Stimulated activated CD8-positive, alpha-beta memory T cell treated with anti-CD3 and anti-CD28 coated beads, Interleukin-4, amount 100 ng/mL, for 1 hour (primary cell): Measurements from ENCODE around the gene GPR142.
"Not testable (repeated sequence)": the region's sequence is repeated elsewhere in the genome, so short reads cannot be mapped to it uniquely, and the experiment has no call there.

Experiments
- DNase-seq, 2 donors: peaks; one replicate each; pipeline ENCODE4 v3.0.0-alpha.2; 2020; ENCODE audit warnings: low read depth in 2 of 2, low spot score in 1 of 2

Gene GPR142

DNA sequence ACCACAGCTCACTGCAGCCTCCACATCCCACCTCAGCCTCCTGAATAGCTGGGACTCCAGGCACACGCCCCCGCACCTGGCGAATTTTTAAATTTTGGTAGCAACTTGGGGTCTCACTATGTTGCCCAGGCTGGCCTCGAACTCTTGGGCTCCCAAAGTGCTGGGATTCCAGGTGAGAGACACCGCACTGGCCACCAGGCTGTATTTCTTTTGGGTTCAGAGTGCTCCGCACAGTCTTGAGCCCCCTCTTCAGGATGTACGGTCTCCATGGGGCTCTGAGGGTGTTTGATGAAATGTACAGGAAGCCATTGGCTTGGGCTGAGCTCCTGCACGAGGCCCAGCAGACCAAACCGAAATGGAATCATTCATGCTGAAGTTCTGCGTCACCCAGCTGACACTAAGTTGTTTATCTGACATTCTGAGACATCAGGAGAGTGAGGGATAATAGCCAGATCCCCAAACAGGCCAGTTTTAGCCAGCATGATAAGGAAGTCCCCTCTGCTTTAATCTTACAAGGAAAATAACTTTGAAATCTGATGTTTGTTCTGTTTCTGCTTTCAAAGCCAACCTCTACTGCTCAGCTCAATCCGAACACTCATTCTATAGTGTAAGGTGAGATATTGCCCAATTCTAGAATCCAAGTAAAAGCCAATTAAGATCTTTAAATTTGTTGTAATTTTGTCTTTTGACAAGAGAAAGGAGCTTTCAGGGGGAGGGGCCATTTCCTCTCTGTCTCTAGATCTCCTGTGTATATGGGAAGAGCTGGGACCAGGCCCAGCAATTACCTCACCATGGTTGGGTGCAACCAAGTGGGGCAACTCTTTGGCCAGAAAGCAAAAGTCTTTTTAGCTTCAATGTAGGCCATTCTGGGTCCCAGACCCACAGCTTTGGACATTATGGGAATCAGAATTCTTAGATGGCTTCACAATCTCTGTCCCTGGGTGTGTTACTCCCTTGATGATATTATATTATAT is 23.7 kb downstream of the GPR142 start:
- no peak for DNase-seq

- no peak for DNase-seq
These were observed 24.5 kb downstream of the GPR142 start for GRCh38 chr17:74391771-74392170.

- DNase-seq: no peak
These were observed 25.5 kb downstream of the GPR142 start for GRCh38 chr17:74392848-74393247.

DNA sequence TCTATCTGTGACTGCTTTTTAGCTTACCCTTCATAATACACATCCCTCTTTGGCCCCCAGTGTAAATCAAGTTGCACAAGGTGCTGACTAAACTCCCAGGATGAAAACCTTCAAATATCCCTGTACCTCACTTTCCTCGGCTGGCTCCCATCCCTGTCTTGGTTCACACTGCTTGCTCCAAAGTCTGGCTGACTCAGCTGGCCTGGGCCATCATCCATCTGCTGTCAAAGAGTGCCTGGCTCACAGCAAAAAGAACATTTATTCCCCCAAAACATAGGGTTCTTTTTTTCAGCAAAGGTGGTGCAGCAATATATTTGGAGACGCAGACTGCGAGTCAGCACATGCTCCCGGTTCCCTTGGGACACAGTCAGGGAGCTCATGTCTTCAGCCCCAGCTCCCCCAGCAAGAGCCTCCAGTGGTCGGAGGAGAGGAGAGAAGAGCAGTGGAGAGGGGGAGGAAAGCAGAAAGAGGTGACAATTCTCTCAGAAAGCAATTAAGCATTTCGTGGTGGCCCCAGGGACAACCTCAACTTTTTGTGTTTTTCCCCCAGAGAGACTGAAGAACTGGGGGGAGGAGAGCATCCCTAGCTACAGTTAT is 26.1 kb downstream of the GPR142 start:
- no peak for DNase-seq

- DNase-seq: no peak
These were observed 27.1 kb downstream of the GPR142 start for GRCh38 chr17:74394275-74394950.

GRCh38 chr17:74394977-74395376 is 27.7 kb downstream of the GPR142 start:
- no peak for DNase-seq

DNA sequence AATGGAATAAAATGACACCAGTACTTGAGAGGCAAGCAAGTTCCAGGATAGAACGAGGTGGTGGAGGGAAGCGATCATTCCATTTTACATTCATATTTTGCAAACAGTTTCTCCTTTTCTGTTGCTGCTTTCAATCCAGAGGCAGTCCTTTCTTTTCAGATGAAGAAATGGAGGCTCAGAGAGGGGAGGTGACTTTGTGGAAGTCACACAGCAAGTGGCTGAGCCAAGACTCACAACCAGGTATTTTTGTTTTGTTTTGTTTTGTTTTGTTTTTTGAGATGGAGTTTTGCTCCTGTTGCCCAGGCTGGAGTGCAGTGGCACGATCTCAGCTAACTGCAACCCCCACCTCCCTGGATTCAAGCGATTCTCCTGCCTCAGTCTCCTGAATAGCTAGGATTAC is 29.3 kb downstream of the GPR142 start:
- DNase-seq: no peak

DNA sequence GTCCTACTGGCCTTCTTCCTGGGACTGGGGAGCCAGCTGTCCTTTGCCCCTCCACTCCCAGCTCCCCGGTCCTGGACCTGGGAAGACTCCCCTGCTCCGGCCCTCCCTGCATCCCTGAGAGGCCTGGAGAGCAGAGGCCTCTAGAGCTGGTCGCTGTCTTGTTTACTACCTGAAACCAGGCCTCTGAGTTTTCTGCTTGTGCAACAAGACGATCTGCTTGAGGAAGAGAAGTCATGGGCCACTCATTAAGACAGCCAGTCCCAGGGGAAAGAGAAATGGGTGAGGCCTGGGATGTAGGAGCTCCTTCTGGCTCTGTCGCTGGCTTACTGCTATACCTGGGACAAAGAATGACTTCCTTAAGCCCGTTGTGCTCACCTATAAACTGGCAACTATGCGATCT is 34.7 kb downstream of the GPR142 start:
- DNase-seq: no peak

DNA sequence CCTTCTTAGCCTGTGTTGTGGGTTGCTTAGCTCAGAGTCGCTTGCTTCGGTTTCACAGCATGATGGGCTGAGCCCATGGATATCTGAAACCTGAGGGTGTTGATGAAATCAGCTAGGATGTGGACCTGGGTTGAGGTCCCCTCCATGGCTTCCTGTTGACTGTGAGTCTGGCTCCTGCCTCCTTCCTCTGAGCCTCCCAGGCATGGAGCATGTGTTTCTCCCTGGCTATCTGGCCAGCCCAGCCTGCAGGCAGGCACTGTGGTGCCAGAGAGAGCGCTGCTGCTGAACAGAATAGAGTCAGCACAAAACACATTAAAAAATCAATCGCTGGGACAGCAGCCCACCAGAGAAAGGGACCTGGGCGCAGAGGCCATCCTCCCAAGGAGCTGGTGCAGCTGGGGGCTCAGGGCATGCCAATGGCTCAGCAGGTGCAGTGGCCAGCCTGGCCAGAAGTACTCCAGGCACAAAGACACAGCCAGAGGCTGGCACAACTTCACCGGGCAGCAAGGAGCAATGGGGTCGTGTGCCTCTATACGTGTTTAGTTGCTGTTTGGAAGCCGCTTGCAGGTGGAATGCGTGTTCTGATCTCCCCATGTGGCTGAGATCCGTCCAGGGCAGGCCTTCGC is 36.3 kb downstream of the GPR142 start:
- no peak for DNase-seq

DNA sequence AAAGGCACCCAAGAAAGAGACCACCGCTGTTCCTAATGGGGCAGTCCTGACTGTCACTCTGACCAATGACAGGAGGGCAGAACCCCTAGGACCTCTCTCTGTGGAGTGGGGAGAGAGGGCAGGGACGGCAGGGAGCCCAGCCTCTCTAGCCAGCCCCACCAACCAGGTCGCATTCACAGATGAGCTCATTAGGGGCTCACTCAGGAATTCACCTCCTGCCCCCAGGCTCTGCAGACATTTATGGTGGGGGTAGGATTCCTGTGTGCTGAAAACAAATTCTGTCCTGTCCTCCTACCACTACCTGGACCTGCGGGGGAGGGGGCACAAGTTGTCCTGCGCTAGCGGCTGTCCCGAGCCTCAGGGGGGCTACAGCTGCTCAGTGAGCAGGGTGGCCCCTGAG is 36.9 kb downstream of the GPR142 start:
- DNase-seq: no peak

GRCh38 chr17:74404789-74405188 is 37.5 kb downstream of the GPR142 start:
- no peak for DNase-seq

- not testable (repeated sequence) for DNase-seq
These were observed 38.0 kb downstream of the GPR142 start for GRCh38 chr17:74405311-74405710.

DNA sequence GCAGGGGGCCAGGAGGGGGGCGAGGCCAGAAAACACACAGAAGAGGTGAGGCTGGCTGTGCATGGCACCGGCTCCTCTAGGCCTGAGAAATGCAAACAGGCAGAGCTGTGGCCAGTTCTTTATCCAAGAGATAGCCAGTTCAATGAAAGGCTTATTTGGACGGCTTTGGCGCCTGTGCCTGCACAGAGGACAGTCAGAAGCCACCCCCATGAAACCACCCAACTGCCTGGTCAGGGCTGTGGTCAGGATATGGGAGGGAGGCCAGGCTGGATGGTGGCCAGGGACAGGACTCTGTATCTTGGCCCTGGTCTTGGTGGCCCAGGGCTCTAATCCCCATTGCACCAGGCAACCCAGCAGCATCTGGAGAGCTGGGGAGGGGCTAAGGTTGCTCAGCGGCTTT is 40.1 kb downstream of the GPR142 start:
- DNase-seq: no peak

DNA sequence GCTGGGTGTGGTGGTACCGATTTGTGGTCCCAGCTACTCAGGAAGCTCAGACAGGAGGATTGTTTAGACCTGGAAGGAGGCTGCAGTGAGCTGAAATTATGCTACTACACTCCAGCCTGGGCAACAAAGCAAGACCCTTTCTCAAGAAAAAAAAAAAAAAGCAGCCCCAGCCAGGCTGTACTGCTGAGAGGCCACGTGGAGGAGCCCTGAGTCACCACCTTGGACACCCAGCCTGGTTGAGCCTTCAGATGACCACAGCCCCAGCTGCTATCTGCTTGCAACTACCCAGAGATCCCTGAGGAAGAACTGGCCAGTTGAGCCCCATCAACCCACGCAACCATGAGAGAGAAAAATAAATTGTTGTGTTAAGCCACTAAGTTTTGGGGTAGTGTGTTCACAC is 41.0 kb downstream of the GPR142 start:
- DNase-seq: no peak

DNA sequence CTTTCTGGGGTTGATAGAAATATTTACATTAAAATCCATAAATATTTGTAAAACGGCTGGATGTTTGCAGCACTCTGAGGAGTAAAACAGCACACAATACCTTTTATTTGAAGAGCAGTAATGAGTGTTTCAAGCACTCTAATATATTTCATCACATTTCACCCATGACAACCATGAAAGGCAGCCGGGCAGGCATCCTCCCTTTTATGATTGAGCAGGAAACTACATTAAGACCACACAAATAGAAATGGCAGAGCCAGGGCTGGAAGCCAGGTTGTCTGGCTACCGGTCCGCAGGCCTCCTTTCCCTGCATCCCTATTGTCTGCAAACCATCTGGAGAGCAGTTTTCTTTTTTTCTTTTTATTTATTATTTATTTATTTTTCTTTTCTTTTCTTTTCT is 41.5 kb downstream of the GPR142 start:
- no peak for DNase-seq

GRCh38 chr17:74410001-74410443 is 42.7 kb downstream of the GPR142 start:
- no peak for DNase-seq

DNA sequence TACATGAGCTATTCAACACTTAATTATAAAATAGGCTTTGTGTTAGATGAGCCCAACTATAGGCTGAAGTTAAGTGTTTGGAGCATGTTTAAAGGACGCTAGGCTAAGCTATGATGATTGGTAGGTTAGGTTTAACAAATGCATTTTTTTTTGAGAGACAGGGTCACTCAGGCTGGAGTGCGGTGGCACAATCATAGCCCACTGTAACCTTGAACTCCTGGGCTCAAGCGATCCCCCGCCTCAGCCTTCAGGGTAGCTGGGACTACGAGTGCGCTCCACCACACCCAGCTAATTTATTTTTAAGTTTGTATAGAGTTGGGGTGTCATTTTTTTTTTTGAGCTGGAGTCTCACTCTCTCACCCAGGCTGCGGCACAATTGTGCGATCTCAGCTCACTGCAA is 45.3 kb downstream of the GPR142 start:
- no peak for DNase-seq

DNA sequence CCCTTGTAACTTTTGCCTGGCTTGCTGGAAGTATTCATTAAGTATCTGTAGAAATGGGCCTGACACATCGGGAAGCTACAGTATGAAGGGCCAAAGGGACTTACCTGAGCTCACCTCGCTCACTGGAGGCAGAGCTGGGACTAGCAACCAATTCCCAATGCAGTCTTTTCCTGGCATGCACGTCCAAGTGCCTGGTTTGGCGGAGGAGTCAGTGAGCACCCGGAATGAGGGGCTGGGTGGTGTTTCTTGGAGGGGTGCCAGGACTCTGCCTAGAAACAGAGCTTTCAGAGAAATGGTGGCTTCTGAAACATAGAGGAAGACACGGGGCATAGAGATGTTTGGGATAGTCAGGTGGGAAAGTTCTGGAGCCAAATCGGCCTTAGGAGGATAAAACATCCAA is 46.2 kb downstream of the GPR142 start:
- no peak for DNase-seq

DNA sequence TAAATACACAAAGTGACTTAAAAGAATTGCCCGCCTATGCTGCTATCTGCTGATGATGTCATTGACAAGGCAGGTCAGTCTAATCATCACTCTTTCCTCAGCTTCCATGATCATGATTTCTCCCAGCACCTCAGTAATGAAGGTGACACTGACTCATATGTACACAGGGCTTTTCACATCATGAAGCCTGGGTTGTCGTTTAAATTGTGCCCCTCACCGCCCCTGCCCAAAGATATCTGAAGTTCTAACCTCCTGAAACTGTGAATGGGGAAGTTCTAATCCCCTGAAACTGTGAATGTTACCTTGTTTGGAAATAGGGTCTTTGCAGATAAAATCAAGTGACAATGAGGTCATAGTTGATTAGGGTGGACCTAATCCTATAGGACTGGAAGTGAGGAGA is 47.2 kb downstream of the GPR142 start:
- no peak for DNase-seq

- DNase-seq: no peak
These were observed 48.5 kb downstream of the GPR142 start for GRCh38 chr17:74415608-74416396.
